Islet of Langerhans (tissue), 1 donor: Measurements from ENCODE around the gene SHISA9.
"Not testable (repeated sequence)": the region's sequence is repeated elsewhere in the genome, so short reads cannot be mapped to it uniquely, and the experiment has no call there.

ENCODE experiments used
- FAIRE-seq: peaks from one replicate; lab custom pipeline; 2011; peaks lifted over from hg19 to GRCh38; lab: Jason Lieb, UNC

SHISA9 gene

GRCh38 chr16:12900599-12901203 is 697 bp upstream of the SHISA9 start:
- no peak for FAIRE-seq

- FAIRE-seq, result no peak
These were observed 198 bp upstream of the SHISA9 start for GRCh38 chr16:12901204-12901596.

GRCh38 chr16:12902511-12903372 is 1.3 kb downstream of the SHISA9 start:
- no peak for FAIRE-seq

DNA sequence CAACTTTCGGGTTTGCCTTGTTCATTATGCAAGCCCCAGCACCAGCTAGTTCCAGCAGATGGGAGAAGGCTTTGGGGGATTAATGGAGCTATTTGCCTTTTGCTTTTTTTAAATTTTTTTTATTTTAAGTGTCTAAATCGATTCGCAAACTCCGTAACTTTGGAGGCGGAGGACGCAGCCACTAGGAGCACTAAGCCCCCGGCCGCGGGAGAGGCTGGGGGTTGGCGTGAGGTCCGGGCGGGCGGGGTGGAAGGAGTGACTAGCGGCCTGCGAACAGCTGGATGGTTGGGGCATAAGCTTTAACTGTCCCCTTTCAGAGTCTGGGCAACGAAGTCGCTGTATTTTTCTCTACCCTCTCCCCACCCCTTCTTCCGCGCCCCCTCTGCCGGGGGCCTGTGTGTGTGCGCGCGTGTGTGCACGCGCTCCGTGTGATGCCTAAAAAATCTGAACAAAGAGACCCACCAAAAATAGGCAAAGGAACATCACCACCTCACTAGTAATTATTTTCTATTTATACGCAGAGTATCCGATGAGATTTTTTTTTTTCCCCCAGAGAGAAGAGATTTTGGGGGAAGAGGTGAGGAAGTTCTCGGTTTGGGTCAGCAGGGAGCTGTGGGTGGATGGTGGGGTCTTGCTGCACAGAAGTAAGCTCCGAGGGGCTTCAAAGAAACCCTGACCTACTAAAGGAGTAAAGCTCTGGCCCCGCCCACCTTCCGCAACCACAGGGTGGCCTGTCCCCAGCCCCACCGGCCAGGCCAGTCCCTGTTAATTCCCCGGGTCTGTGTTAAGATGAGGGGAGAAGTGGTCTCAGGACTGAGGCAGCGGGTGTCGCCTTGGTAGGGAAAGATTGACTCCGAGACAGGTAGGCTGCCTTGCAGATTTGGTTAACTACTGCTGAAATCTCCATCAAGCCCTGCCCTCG is 2.3 kb downstream of the SHISA9 start:
- FAIRE-seq, result no peak

DNA sequence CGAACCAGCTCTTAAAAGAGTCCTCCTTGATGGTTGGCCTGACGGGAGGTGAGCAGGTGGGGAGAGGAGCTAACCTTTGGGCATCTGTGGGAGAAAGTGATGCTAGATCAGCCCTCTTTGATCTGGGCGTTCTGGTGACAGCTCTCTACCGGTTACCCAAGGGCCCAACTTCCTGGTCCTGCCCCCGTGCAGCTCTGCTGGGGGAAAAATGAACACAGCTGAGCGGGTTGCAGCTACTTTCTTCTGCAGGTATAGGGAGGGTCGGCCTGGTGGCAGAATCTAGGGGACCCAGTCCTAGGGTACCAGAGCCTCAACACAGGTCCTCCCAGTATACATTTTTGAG is 2.9 kb downstream of the SHISA9 start:
- FAIRE-seq, result no peak

DNA sequence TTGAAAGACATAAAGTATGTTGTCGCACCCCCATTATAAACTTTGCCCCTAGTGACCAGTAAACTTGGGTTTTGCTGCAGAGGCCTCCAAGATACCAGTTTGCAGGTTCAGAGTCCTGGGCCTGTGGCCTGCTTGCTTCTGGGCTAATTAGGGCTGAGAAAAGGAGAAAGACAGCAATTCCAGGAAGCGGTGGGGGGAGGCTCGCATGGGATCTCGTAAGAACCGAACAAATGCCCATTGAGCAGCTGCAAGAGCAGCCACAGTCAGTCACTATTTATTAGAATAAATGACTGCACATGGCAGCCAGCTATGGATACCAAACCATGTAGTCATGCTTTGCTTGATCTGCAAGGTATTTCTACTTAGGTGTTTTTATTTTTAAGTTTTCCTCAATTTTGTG is 4.9 kb downstream of the SHISA9 start:
- FAIRE-seq, result no peak

DNA sequence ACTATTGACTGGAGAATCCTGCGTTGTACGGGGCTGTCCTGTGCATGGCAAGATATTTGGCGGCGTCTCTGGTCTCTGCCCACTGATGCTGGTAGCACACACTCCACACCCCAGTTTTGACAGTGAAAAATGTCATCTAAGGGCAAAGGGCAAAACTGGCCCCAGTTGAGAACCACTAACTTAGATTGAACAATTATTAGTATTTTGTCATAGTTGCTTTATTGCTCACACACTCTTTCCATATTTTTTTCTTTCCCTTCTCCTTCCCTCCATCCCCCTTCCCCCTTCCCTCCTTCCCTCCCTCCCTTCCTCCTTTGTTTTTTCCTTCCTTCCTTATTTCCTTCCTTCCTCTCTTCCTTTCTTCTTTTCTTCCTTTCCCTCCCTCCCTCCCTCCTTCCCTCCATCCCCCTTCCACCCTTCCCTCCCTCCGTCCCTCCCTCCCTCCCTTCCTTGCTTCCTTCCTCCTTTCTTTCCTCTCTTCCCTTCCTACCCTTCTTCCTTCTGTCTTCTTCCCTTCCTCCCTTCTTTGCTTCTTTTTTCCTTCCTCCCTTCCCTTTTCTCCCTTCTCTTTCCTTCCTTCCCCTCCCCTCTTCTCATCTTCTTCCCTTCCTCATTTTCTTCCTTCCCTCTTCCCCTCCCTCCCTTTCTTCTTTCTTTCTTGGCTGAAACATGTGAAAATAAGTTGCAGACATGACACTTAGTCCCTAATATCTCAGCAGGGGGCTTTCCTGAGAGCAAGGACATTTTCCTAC is 5.5 kb downstream of the SHISA9 start:
- FAIRE-seq, result no peak

GRCh38 chr16:12907670-12908233 is 6.4 kb downstream of the SHISA9 start:
- no peak for FAIRE-seq

- no peak for FAIRE-seq
These were observed 15.8 kb downstream of the SHISA9 start for GRCh38 chr16:12917246-12917645.

- no peak for FAIRE-seq
These were observed 16.3 kb downstream of the SHISA9 start for GRCh38 chr16:12917653-12918052.

DNA sequence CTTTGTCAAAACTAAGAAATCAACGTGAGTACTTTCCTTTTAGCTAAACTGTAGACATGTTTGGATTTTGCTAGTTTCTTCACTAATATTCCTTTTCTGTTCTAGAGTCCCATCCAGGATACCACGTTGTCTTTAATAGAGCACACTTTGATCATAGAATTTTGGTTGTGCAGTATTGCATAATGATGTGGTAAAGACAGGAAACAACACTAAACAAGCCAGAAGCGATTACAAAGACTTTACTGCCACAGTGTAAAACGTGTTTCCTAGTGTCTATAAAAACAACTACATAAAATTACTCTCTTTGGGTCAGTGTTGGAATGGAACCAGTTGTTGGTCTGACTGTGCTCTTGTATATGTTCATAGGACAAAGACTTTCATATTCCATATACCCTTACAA is 19.3 kb downstream of the SHISA9 start:
- FAIRE-seq, result no peak

GRCh38 chr16:12923640-12924039 is 22.2 kb downstream of the SHISA9 start:
- not testable (repeated sequence) for FAIRE-seq

GRCh38 chr16:12925026-12925800 is 23.8 kb downstream of the SHISA9 start:
- FAIRE-seq, result no peak

- no peak for FAIRE-seq
These were observed 26.2 kb downstream of the SHISA9 start for GRCh38 chr16:12927591-12927990.

DNA sequence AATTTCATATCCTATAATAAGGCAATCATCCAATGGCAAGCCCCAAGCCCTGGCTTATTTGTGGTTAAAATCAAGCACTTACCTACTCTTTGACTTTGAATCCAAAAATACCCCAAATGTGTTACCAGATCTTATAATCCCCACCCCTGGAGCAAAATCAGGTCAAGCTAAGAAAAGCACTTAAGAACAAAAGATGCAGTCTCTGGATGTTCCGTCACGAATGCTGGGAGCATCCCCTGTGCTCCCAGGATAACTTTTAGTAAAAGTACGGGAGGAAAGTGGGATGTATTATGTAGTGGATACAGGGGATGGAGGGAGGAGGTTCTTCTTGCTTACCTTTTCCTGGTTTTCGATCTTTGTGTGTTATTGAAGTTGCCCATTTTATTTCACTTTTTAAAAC is 29.5 kb downstream of the SHISA9 start:
- FAIRE-seq, result no peak

DNA sequence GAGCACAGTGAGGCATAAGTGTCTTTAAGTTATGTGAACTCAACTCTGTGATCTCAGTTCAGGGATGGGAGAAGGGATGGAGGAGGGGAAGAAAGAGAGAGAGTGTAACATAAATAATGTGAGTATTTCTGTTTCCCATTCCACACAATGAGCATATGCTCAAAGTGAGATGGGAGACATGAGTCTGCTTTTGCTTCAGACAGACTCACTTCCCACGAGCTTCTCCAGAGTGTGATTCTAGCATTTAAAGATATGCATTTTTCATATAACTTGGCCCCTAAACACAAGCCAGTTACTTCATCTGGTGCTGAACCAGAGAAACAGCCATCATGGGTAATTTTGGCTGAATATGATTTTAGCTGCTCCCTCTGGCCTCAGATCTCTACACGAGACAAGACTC is 35.0 kb downstream of the SHISA9 start:
- FAIRE-seq, result no peak

GRCh38 chr16:12941896-12942295 is 40.5 kb downstream of the SHISA9 start:
- FAIRE-seq, result no peak

DNA sequence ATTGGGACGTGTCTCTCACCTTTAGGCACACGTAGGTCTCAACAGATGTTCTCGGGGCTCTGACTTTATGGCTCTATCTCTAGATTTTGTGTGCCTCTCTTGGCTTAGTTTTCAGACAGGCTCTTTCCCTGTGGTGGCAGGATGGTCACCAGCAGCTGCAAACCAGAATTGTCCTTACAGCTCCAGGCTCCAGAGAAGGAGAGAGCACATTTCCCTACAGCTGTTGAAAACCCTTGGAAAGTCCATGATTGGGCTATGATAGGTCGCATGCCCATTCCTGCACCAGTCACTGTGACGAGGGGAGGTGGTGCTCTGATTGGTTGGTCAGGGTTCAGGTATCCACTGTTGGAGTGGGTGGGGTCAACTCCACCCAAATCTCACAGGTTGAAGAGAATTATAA is 41.5 kb downstream of the SHISA9 start:
- no peak for FAIRE-seq

GRCh38 chr16:12944300-12944699 is 42.9 kb downstream of the SHISA9 start:
- no peak for FAIRE-seq

DNA sequence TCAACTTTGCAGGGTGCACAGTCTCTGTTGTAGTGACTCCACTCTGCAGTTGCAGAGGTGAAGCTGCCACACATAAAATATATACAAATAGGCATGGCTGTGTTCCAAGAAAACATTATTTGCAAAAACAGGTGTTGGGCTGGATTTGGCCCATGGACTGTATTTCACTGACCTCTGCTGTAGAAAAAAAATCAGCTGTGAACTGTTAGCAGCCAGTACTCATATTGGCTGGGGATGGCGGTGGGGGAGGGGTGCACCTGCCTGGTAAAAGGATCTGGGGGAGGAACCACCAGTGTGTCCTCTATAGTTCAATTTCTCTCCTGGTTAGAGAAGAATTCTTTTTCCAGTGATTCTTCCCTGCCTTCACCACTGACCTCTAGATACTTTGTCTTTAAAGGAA is 50.0 kb downstream of the SHISA9 start:
- FAIRE-seq, result no peak

- FAIRE-seq, result no peak
These were observed 50.6 kb downstream of the SHISA9 start for GRCh38 chr16:12951976-12952375.
